ENCODE data around the gene SAP130. TPM values are rescaled to one million over a fixed set of nuclear protein-coding genes. Genes with fewer than 3 reads are reported as not detected.

Gene SAP130
- polyA plus RNA-seq, 1 donor (not counting 4 experiments of a cell fraction or from before 2014, with no cell fraction given) = 11.6 TPM

GRCh38 chr2:127906206-127906926, 121.5 kb downstream of the SAP130 start:
- Histone ChIP-seq H2AFZ (ENCODE audit: control insufficient read depth, low read length) (no peak overlapping the region), H3K4me1 (ENCODE audit: control insufficient read depth, extremely low read depth, insufficient read depth, low read length) (no peaks in the 10 kb centered on the region)

GRCh38 chr2:127901339-127902056, 126.4 kb downstream of the SAP130 start:
- H3K9me3 ChIP-seq (ENCODE audit: control insufficient read depth, low read depth, low read length) = no peaks in the 10 kb centered on the region
- H3K79me2 ChIP-seq (ENCODE audit: control insufficient read depth, insufficient read depth, low read length) = no peaks in the 10 kb centered on the region
- H3K4me1 ChIP-seq (ENCODE audit: control insufficient read depth, extremely low read depth, insufficient read depth, low read length) = no peaks in the 10 kb centered on the region
- FAIRE-seq (no peak), DNase-seq (ENCODE audit: low read depth, low spot score) (no peak)
- H4K20me1 ChIP-seq (ENCODE audit: control insufficient read depth, extremely low read depth, insufficient read depth, low read length) = no peaks in the 10 kb centered on the region
- dilution Hi-C loops (cut with MboI; ENCODE audit: extremely low pct_ligation_motif_present, low sequenced_read_pairs) = no loop called here
- H3K9me1 ChIP-seq (ENCODE audit: control insufficient read depth, extremely low read depth, insufficient read depth, low read length) = no peaks in the 10 kb centered on the region
- H3K27ac ChIP-seq (ENCODE audit: control insufficient read depth, insufficient read depth, low read length) = no peak overlapping the region
- H2AFZ ChIP-seq (ENCODE audit: control insufficient read depth, low read length) = no peak overlapping the region
- no peak overlapping the region for H3K4me2 ChIP-seq (ENCODE audit: control insufficient read depth, extremely low read depth, insufficient read depth, low read depth, low read length)
- no peak for TF ChIP-seq CTCF (optimal IDR thresholded peaks at IDR 0.05 in 1 of 3, IDR thresholded peaks at IDR 0.05 in 1 of 3, conservative IDR thresholded peaks at IDR 0.05 in 1 of 3; ENCODE audit: extremely low read depth in 1 of 3, insufficient read depth in 2 of 3, low read length in 3 of 3)
- TF ChIP-seq EZH2 (IDR thresholded peaks at IDR 0.05; ENCODE audit: low read length) = no peak
- no peaks in the 10 kb centered on the region for H3K36me3 ChIP-seq (ENCODE audit: control insufficient read depth in 2 of 2, extremely low read depth in 1 of 2, insufficient read depth in 2 of 2, low read length in 2 of 2)
- no peak overlapping the region for H3K4me3 ChIP-seq (ENCODE audit: control insufficient read depth in 2 of 3, extremely low read depth in 1 of 3, insufficient read depth in 2 of 3, low read depth in 1 of 3, low read length in 3 of 3)
- peaks cover 11% of the 10 kb centered on the region for H3K27me3 ChIP-seq (ENCODE audit: control insufficient read depth, extremely low read depth, insufficient read depth, low read length)
- no peak overlapping the region for H3K9ac ChIP-seq (ENCODE audit: control insufficient read depth, extremely low read depth, insufficient read depth, low read length)

More at GRCh38 chr2:127906206-127906926, 121.5 kb downstream of the SAP130 start:
- Histone ChIP-seq H3K4me2 (ENCODE audit: control insufficient read depth, extremely low read depth, insufficient read depth, low read depth, low read length) (no peak overlapping the region), H3K79me2 (ENCODE audit: control insufficient read depth, insufficient read depth, low read length) (no peaks in the 10 kb centered on the region), H3K9me1 (ENCODE audit: control insufficient read depth, extremely low read depth, insufficient read depth, low read length) (no peaks in the 10 kb centered on the region), H3K9ac (ENCODE audit: control insufficient read depth, extremely low read depth, insufficient read depth, low read length) (no peak overlapping the region), H3K36me3 (ENCODE audit: control insufficient read depth in 2 of 2, extremely low read depth in 1 of 2, insufficient read depth in 2 of 2, low read length in 2 of 2) (no peaks in the 10 kb centered on the region), H3K27me3 (ENCODE audit: control insufficient read depth, extremely low read depth, insufficient read depth, low read length) (peaks cover 11% of the 10 kb centered on the region), H3K27ac (ENCODE audit: control insufficient read depth, insufficient read depth, low read length) (no peak overlapping the region), H3K4me3 (ENCODE audit: control insufficient read depth in 2 of 3, extremely low read depth in 1 of 3, insufficient read depth in 2 of 3, low read depth in 1 of 3, low read length in 3 of 3) (no peak overlapping the region), H3K9me3 (ENCODE audit: control insufficient read depth, low read depth, low read length) (no peaks in the 10 kb centered on the region), H4K20me1 (ENCODE audit: control insufficient read depth, extremely low read depth, insufficient read depth, low read length) (no peaks in the 10 kb centered on the region)
- FAIRE-seq (no peak), DNase-seq (ENCODE audit: low read depth, low spot score) (no peak)
- dilution Hi-C loops (cut with MboI; ENCODE audit: extremely low pct_ligation_motif_present, low sequenced_read_pairs) = no loop called here
- TF ChIP-seq EZH2 (IDR thresholded peaks at IDR 0.05; ENCODE audit: low read length) (no peak), CTCF (optimal IDR thresholded peaks at IDR 0.05 in 1 of 3, IDR thresholded peaks at IDR 0.05 in 1 of 3, conservative IDR thresholded peaks at IDR 0.05 in 1 of 3; ENCODE audit: extremely low read depth in 1 of 3, insufficient read depth in 2 of 3, low read length in 3 of 3) (no peak)

Measured in keratinocyte (primary cell).